Measurements from ENCODE around the gene DOK5. TPM values are rescaled to one million over a fixed set of nuclear protein-coding genes. Genes with fewer than 3 reads are reported as not detected.

The DOK5 gene
- total RNA-seq, 1 donor from 2014 or later = 3.3 TPM

DNA sequence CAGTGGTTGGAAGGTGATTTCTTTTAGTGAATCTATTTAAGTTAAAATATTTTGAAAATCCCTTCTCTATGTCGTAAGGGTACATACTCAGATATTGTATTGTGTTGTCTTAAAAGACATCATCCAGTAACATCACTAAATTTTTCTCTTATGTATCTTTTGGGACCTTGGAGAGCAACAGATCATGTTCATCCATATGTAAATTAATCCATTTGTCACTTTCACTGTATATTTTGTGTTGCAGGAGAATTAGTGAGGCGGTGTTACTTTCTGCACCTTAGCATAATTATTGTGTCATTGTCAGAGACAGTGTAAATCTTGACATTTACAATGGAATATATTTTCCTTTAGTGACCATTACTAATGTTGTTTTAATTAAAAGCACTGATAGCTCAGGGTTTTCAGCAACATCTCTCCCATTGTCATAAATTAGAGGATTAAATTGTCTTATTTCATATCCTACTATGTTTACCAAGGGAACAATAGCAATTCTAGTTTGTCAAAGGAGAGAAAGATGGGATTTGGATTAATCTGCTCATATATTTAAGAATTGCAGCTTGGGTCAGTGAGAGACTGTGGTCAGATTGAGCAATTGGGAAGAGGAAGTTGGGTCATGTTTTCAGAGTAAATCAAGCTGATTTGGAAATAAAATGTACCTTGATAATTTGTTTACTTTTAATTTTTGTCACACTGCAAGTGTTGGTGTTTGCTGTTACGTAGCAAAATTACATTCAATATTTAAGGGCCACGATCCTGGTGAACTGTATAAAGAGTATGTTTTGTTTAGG lies 22.7 kb downstream of the DOK5 start:
- Mint-ChIP-seq H3K9me3 (no peaks in the 10 kb centered on the region), H3K4me1 (no peaks in the 10 kb centered on the region), H3K27me3 (ENCODE audit: low read depth) (peaks cover 1% of the 10 kb centered on the region), H3K27ac (no peak overlapping the region), H3K36me3 (no peaks in the 10 kb centered on the region), H3K4me3 (no peak overlapping the region)
- TF ChIP-seq, protein P1, sequence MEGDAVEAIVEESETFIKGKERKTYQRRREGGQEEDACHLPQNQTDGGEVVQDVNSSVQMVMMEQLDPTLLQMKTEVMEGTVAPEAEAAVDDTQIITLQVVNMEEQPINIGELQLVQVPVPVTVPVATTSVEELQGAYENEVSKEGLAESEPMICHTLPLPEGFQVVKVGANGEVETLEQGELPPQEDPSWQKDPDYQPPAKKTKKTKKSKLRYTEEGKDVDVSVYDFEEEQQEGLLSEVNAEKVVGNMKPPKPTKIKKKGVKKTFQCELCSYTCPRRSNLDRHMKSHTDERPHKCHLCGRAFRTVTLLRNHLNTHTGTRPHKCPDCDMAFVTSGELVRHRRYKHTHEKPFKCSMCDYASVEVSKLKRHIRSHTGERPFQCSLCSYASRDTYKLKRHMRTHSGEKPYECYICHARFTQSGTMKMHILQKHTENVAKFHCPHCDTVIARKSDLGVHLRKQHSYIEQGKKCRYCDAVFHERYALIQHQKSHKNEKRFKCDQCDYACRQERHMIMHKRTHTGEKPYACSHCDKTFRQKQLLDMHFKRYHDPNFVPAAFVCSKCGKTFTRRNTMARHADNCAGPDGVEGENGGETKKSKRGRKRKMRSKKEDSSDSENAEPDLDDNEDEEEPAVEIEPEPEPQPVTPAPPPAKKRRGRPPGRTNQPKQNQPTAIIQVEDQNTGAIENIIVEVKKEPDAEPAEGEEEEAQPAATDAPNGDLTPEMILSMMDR (IDR thresholded peaks at IDR 0.05; ENCODE audit: unreplicated experiment) = no peak
- no peak for DNase-seq (ENCODE audit: low spot score in 2 of 2, unreplicated experiment in 2 of 2)

DNA sequence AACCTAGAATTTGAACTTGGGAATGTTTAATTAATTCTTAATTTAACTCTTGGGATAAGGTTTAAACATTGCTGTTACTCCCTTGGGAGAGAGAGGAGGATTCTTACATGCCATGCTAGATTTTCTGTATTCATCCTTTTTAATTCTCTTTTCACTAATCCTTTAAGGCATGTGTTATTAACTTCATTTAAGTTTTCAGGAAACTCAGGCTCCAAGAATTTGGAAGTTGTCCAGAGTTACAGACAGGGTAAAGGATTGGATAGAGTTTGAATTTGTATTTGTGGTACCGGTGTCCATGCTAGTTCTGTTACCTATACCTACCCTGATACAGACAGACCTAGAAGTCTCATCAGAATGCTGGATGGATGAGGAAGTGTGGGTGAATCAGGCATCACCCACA lies 23.7 kb downstream of the DOK5 start:
- Mint-ChIP-seq H3K36me3 (no peaks in the 10 kb centered on the region), H3K4me3 (no peak overlapping the region), H3K27me3 (ENCODE audit: low read depth) (peaks cover 1% of the 10 kb centered on the region), H3K4me1 (no peaks in the 10 kb centered on the region), H3K27ac (no peak overlapping the region), H3K9me3 (no peaks in the 10 kb centered on the region)
- TF ChIP-seq, protein P1 (IDR thresholded peaks at IDR 0.05; ENCODE audit: unreplicated experiment) = no peak
- DNase-seq (ENCODE audit: low spot score in 2 of 2, unreplicated experiment in 2 of 2) = no peak

DNA sequence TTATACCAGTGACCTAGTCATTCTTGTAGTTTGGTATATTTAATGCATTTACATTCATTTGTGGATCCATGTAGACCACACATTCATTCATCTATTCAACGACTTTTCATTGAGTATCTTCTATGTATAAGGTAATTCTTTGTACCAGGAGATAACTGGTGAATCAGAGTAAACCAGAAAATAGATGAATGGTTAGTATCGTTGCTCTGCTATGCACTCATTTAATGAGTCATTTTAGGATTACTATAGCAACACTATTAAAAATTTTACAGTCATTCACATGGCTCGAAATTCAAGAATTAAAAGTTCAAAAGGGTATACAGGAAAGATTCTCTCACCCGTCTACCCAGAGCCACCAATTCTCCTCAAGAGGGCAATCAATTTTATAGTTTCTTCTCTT lies 26.8 kb downstream of the DOK5 start:
- Mint-ChIP-seq H3K9me3 (peaks cover 13% of the 10 kb centered on the region), H3K4me1 (no peaks in the 10 kb centered on the region), H3K27ac (no peak overlapping the region), H3K36me3 (no peaks in the 10 kb centered on the region), H3K27me3 (ENCODE audit: low read depth) (peaks cover under 1% of the 10 kb centered on the region), H3K4me3 (no peak overlapping the region)
- TF ChIP-seq, protein P1 (IDR thresholded peaks at IDR 0.05; ENCODE audit: unreplicated experiment) = no peak
- DNase-seq (ENCODE audit: low spot score in 2 of 2, unreplicated experiment in 2 of 2) = no peak

DNA sequence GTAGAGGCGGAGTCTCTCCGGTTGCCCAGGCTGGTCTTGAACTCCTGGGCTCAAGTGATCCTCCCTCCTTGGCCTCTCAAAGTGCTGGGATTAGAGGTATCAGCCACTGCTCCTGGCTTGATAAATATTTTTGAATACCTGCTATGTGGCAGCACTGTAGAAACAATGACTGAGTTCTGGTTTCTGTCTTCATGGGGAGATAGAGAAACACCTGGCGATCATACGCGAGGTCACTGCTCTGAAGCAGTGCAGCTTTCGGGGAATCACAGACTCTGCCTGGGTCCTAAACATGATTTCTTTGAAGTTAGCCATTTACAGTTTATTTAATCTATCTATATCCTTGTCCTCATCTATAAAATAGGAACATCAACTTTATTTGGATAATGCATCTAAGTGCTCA lies 31.2 kb downstream of the DOK5 start:
- H3K4me3 Mint-ChIP-seq = no peak overlapping the region
- no peak overlapping the region for H3K27ac Mint-ChIP-seq
- H3K27me3 Mint-ChIP-seq (ENCODE audit: low read depth) = no peaks in the 10 kb centered on the region
- TF ChIP-seq, protein P1 (IDR thresholded peaks at IDR 0.05; ENCODE audit: unreplicated experiment) = no peak
- H3K36me3 Mint-ChIP-seq = no peaks in the 10 kb centered on the region
- H3K9me3 Mint-ChIP-seq = peaks cover 13% of the 10 kb centered on the region
- H3K4me1 Mint-ChIP-seq = no peaks in the 10 kb centered on the region
- DNase-seq (ENCODE audit: low spot score in 2 of 2, unreplicated experiment in 2 of 2) = no peak

DNA sequence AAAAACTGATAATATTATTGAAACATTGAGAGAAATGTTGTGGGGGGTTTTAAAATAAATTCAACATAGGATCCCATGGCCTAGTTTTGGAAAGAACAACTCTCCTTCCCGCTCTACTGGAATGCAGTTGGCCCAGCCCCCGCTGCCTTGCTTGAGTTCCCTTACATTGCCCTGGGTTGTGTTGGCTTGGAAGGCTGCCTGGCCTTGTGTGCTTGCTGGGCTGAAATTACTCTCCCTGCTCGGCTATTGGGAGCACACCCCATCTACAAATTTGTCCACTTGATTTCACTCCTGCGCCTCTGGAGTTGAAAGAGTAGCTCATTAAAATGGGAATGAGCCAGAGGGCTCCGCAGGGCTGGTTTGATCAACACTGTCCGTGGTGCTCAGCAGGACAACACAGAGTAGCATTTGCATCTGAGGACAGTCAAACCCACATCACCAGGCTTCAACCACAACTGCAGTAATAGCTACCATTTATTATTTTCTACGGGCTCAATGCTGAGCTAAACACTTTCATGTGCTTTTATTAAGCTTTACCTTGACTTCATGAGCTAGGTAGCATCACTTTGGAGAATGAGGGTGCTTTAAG lies 35.2 kb downstream of the DOK5 start:
- Mint-ChIP-seq H3K27me3 (ENCODE audit: low read depth) (no peaks in the 10 kb centered on the region), H3K4me3 (no peak overlapping the region), H3K9me3 (peaks cover 4% of the 10 kb centered on the region), H3K27ac (no peak overlapping the region), H3K4me1 (peaks cover 12% of the 10 kb centered on the region), H3K36me3 (peaks cover 1% of the 10 kb centered on the region)
- DNase-seq (ENCODE audit: low spot score in 2 of 2, unreplicated experiment in 2 of 2) = no peak
- TF ChIP-seq, protein P1 (IDR thresholded peaks at IDR 0.05; ENCODE audit: unreplicated experiment) = no peak
